ENCODE results near the gene PPP1R15A.
"Not testable (repeated sequence)": the region's sequence is repeated elsewhere in the genome, so short reads cannot be mapped to it uniquely, and the experiment has no call there.

PPP1R15A gene

GRCh38 chr19:48872182-48872883 lies at the start of gene PPP1R15A:
TSS of gene PPP1R15A (plus strand) at chr19:48872421. CDS start at chr19:48873234, 813 bp downstream.
- DNase-seq (ENCODE audit: low read depth) = peak; percentile 99

- DNase-seq (ENCODE audit: low read depth) = no peak
Measured at GRCh38 chr19:48822514-48822913, 49.7 kb upstream of the PPP1R15A start.

GRCh38 chr19:48826606-48827020 lies 45.6 kb upstream of the PPP1R15A start:
- DNase-seq (ENCODE audit: low read depth) = no peak

GRCh38 chr19:48830088-48830487 lies 42.1 kb upstream of the PPP1R15A start:
- no peak for DNase-seq (ENCODE audit: low read depth)

- no peak for DNase-seq (ENCODE audit: low read depth)
Measured at GRCh38 chr19:48830965-48831364, 41.3 kb upstream of the PPP1R15A start.

GRCh38 chr19:48833049-48833448 lies 39.2 kb upstream of the PPP1R15A start:
- no peak for DNase-seq (ENCODE audit: low read depth)

GRCh38 chr19:48833977-48834376 lies 38.2 kb upstream of the PPP1R15A start:
- no peak for DNase-seq (ENCODE audit: low read depth)

GRCh38 chr19:48835734-48836088 lies 36.5 kb upstream of the PPP1R15A start:
- DNase-seq (ENCODE audit: low read depth) = peak; percentile 94

- DNase-seq (ENCODE audit: low read depth) = no peak
Measured at GRCh38 chr19:48836089-48837017, 35.9 kb upstream of the PPP1R15A start, which contains the start of gene HSD17B14. TSS of gene HSD17B14 (minus strand) at chr19:48836491. CDS start at chr19:48836411, 80 bp downstream.

GRCh38 chr19:48837051-48837524 lies 35.1 kb upstream of the PPP1R15A start:
- peak; percentile 58 for DNase-seq (ENCODE audit: low read depth)

- DNase-seq (ENCODE audit: low read depth) = no peak
Measured at GRCh38 chr19:48837687-48838086, 34.5 kb upstream of the PPP1R15A start.

- DNase-seq (ENCODE audit: low read depth) = no peak
Measured at GRCh38 chr19:48841047-48841446, 31.2 kb upstream of the PPP1R15A start.

- no peak for DNase-seq (ENCODE audit: low read depth)
Measured at GRCh38 chr19:48841571-48841970, 30.6 kb upstream of the PPP1R15A start.

- DNase-seq (ENCODE audit: low read depth) = peak; percentile 24
Measured at GRCh38 chr19:48842789-48843162, 29.4 kb upstream of the PPP1R15A start.

- DNase-seq (ENCODE audit: low read depth) = no peak
Measured at GRCh38 chr19:48844472-48844871, 27.7 kb upstream of the PPP1R15A start.

GRCh38 chr19:48845384-48845783 lies 26.8 kb upstream of the PPP1R15A start:
- DNase-seq (ENCODE audit: low read depth) = no peak

- not testable (repeated sequence) for DNase-seq (ENCODE audit: low read depth)
Measured at GRCh38 chr19:48846659-48847058, 25.6 kb upstream of the PPP1R15A start.

GRCh38 chr19:48852292-48852691 lies 19.9 kb upstream of the PPP1R15A start:
- no peak for DNase-seq (ENCODE audit: low read depth)

- DNase-seq (ENCODE audit: low read depth) = no peak
Measured at GRCh38 chr19:48853483-48853882, 18.7 kb upstream of the PPP1R15A start.

GRCh38 chr19:48854103-48854502 lies 18.1 kb upstream of the PPP1R15A start:
- DNase-seq (ENCODE audit: low read depth) = no peak

GRCh38 chr19:48856921-48857320 lies 15.3 kb upstream of the PPP1R15A start:
- no peak for DNase-seq (ENCODE audit: low read depth)

GRCh38 chr19:48858984-48859710 lies 13.1 kb upstream of the PPP1R15A start:
- peak; percentile 70 for DNase-seq (ENCODE audit: low read depth)
